GM19099 (cell line): ENCODE data around the gene KCNQ1OT1.

Experiments
- POLR2A ChIP-seq: IDR thresholded peaks from 3 replicates; pipeline ENCODE4 v1.6.1; 2011; ENCODE audit warnings: low read depth; ENCODE audit not compliant: insufficient read length; ENCODE audit errors: extremely low read depth

The KCNQ1OT1 gene

GRCh38 chr11:2730272-2731129 lies 30.7 kb upstream of the KCNQ1OT1 start:
- TF ChIP-seq POLR2A, result no peak

- no peak for TF ChIP-seq POLR2A
Observed at GRCh38 chr11:2729841-2730240, 30.0 kb upstream of the KCNQ1OT1 start.

GRCh38 chr11:2728663-2729332 lies 29.0 kb upstream of the KCNQ1OT1 start:
- TF ChIP-seq POLR2A, result no peak

- no peak for TF ChIP-seq POLR2A
Observed at GRCh38 chr11:2728128-2728662, 28.4 kb upstream of the KCNQ1OT1 start.

- TF ChIP-seq POLR2A, result no peak
Observed at GRCh38 chr11:2726964-2727363, 27.2 kb upstream of the KCNQ1OT1 start.

GRCh38 chr11:2725368-2726300 lies 25.8 kb upstream of the KCNQ1OT1 start:
- TF ChIP-seq POLR2A, result no peak

GRCh38 chr11:2724653-2725367 lies 25.0 kb upstream of the KCNQ1OT1 start:
- TF ChIP-seq POLR2A, result no peak

GRCh38 chr11:2724104-2724503 lies 24.3 kb upstream of the KCNQ1OT1 start:
- TF ChIP-seq POLR2A, result no peak

GRCh38 chr11:2722955-2723354 lies 23.2 kb upstream of the KCNQ1OT1 start:
- TF ChIP-seq POLR2A, result no peak

- TF ChIP-seq POLR2A, result no peak
Observed at GRCh38 chr11:2721210-2721916, 21.6 kb upstream of the KCNQ1OT1 start.

- no peak for TF ChIP-seq POLR2A
Observed at GRCh38 chr11:2719831-2720590, 20.2 kb upstream of the KCNQ1OT1 start.

- TF ChIP-seq POLR2A, result no peak
Observed at GRCh38 chr11:2718817-2719438, 19.1 kb upstream of the KCNQ1OT1 start.

- no peak for TF ChIP-seq POLR2A
Observed at GRCh38 chr11:2717561-2718325, 17.9 kb upstream of the KCNQ1OT1 start.
